AG04449 (cell line): Measurements from ENCODE around the gene CNTN2.

Source experiments
- CTCF ChIA-PET: fragments of 350-600 bp; formaldehyde crosslinking; extraction: SDS; loops from one replicate; lab custom pipeline; 2021; ENCODE audit warnings: antibody characterized with exemption; lab: Yijun Ruan, JAX
- POLR2A ChIA-PET: fragments of 400-600, 350-600 bp; formaldehyde crosslinking; extraction: SDS; loops from one replicate; lab custom pipeline; 2020; ENCODE audit warnings: antibody characterized with exemption, inconsistent platforms; lab: Yijun Ruan, JAX
- DNase-seq: peaks from one replicate; pipeline ENCODE4 v3.0.0-alpha.2; 2010; ENCODE audit warnings: low read depth, low spot score
- H3K4me3 ChIP-seq: 2 replicates; pipeline ENCODE4 v1.5.1; 2011; ENCODE audit warnings: low read depth, mild to moderate bottlenecking, control low read depth, low read length
- CTCF ChIP-seq: IDR thresholded peaks from one replicate; pipeline ENCODE4 v1.5.1; 2011; ENCODE audit warnings: mild to moderate bottlenecking, moderate library complexity, low read length, control low read depth, inconsistent platforms; ENCODE audit not compliant: insufficient read depth; ENCODE audit errors: missing control alignments

Gene CNTN2

GRCh38 chr1:205002705-205003104, 40.3 kb upstream of the CNTN2 start:
- POLR2A ChIA-PET = no interaction called here
- no peak for TF ChIP-seq CTCF
- H3K4me3 ChIP-seq = no peak overlapping the region
- CTCF ChIA-PET = interaction anchor here (0.5 to 11.2 kb wide), 6 partner anchors 14 to 256 kb away, joined by 3 to 79 read pairs (median 10); no protein-coding TSS in a partner anchor
- DNase-seq = no peak

GRCh38 chr1:205003358-205004131, 39.5 kb upstream of the CNTN2 start:
- ChIA-PET CTCF (interaction anchor here (0.7 to 11.2 kb wide), 7 partner anchors 9 to 255 kb away, joined by 3 to 79 read pairs (median 8); no protein-coding TSS in a partner anchor), POLR2A (no interaction called here)
- DNase-seq = no peak
- H3K4me3 ChIP-seq = no peak overlapping the region
- TF ChIP-seq CTCF = no peak

GRCh38 chr1:205004351-205004750, 38.7 kb upstream of the CNTN2 start:
- TF ChIP-seq CTCF = no peak
- CTCF ChIA-PET = interaction anchor here (1.3 to 11.2 kb wide), 4 partner anchors 13 to 252 kb away, joined by 4 to 79 read pairs (median 36); no protein-coding TSS in a partner anchor
- H3K4me3 ChIP-seq = no peak overlapping the region
- POLR2A ChIA-PET = no interaction called here
- DNase-seq = no peak

- POLR2A ChIA-PET = no interaction called here
- H3K4me3 ChIP-seq = no peak overlapping the region
- CTCF ChIA-PET = interaction anchor here (0.9 kb wide), 1 partner anchor 19 kb away, joined by 3 read pairs; no protein-coding TSS in a partner anchor
- TF ChIP-seq CTCF = no peak
- no peak for DNase-seq
Observed at GRCh38 chr1:205008896-205009295, 34.1 kb upstream of the CNTN2 start.

- no peak for TF ChIP-seq CTCF
- ChIA-PET POLR2A (no interaction called here), CTCF (no interaction called here)
- H3K4me3 ChIP-seq = no peak overlapping the region
- DNase-seq = no peak
Observed at GRCh38 chr1:205009670-205010069, 33.3 kb upstream of the CNTN2 start.

GRCh38 chr1:205012391-205013140, 30.4 kb upstream of the CNTN2 start:
- TF ChIP-seq CTCF = no peak
- DNase-seq = no peak
- ChIA-PET POLR2A (no interaction called here), CTCF (interaction anchor here (0.8 to 3.2 kb wide), 5 partner anchors 9 to 243 kb away, joined by 3 to 11 read pairs (median 3); no protein-coding TSS in a partner anchor)
- no peak overlapping the region for H3K4me3 ChIP-seq
